ENCODE measurements around the gene MRPS18A. TPM values are rescaled to one million over a fixed set of nuclear protein-coding genes. Genes with fewer than 3 reads are reported as not detected.

Gene MRPS18A
- total and polyA plus RNA-seq, 2 of the 13 experiments (the other 11 are each of a cell fraction or from before 2014, with no cell fraction given) = 87.8 to 89.1 TPM

DNA sequence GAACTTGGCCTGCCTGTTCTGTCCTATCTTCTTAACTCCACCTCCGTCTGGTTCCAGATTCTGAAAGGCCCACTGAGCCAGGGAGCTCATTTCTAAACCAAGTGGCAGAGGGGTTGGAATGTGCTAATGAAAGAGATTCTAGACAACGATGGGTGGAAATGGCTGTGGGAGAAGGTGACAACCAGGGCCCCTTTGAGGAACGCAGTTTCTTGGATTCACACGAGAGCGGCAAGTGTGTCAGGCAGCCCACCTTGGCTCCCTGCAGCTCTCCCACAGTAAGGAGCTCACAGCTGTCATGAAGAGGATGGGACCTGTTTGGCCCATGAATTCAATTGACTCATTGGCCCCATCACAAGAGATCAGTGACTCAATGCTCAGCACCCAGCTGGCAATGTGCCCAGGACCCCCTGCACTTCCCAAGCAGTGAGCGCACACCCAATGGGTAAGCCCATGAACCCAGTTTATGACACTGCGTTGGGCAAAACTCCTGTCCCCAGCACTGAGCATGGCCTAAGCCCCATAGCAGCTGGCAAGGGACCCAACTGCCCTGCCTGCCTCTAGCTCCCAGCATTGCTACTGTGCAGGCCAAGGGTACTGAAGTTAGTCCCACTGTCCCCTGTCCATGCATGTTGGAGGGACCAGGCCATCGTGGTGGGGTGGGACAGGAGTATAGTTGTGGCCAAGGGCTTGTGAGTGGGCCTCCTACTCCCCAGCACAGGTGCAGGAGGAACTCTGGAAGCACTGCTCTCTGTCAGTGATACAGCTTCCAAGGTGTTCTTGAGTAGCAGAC, 16.4 kb downstream of the MRPS18A start:
- Histone ChIP-seq H2AFZ (ENCODE audit: low read length) (no peak overlapping the region), H3K27me3 (ENCODE audit: control insufficient read depth in 1 of 2, insufficient read depth in 2 of 2, low read length in 2 of 2) (0 out of 5 replicates have a peak, but pooled peaks cover 0 to 3% of the 10 kb centered on the region in 2 experiments), H4K20me1 (ENCODE audit: insufficient read depth, low read length) (no peaks in the 10 kb centered on the region), H3K4me3 (replicated peaks in 1 of 3; ENCODE audit: insufficient read depth in 1 of 3, low read depth in 2 of 3, low read length in 3 of 3) (peak overlapping the region in 1 of 3 experiments; percentile 44; a peak in 1 of 6 replicates), H3K27ac (ENCODE audit: extremely low read length, insufficient read depth, low read length) (peak overlapping the region; percentile 68), H3K9me3 (ENCODE audit: low read length) (no peaks in the 10 kb centered on the region), H3K36me3 (replicated peaks in 1 of 2; ENCODE audit: control insufficient read depth in 1 of 2, insufficient read depth in 2 of 2, low read length in 2 of 2) (peaks cover 24 to 41% of the 10 kb centered on the region in 2 experiments), H3K9ac (ENCODE audit: insufficient read depth, low read depth, low read length) (peak overlapping the region; percentile 7; the same call in 1 of the 2 replicates), H3K4me2 (ENCODE audit: low read depth, low read length) (peak overlapping the region; percentile 70), H3K4me1 (ENCODE audit: insufficient read depth, low read length) (peaks cover 78% of the 10 kb centered on the region), H3K79me2 (ENCODE audit: insufficient read depth, low read length) (no peaks in the 10 kb centered on the region)
- WGBS (ENCODE audit: low lambda C conversion rate) = 97% methylated on average over 7 of the region's 8 CpGs
- no peak for FAIRE-seq
- DNase-seq (ENCODE audit: low spot score) = no peak
- in situ Hi-C loops (cut with HindIII; ENCODE audit: extremely low pct_ligation_motif_present, low pct_unique_long_range_greater_than_20kb) = no loop called here
- TSS peak; percentile 16 for BruUV-seq (replicated peaks)
- intact Hi-C loops (cut with micrococcal nuclease; ENCODE audit: unreplicated experiment) = loop anchor here (2.0 kb wide), 1 partner anchor 40 kb away; no protein-coding TSS in a partner anchor
- POLR2A ChIA-PET = interaction anchor here (0.8 to 7.5 kb wide), 13 partner anchors 14 to 576 kb away, joined by 3 to 55 read pairs (median 5); partner anchors contain the start of genes GTPBP2, HSP90AB1, MAD2L1BP and MRPS18A
- no peak for ATAC-seq
- CTCF ChIA-PET (ENCODE audit: low intra/inter-chr PET ratio, low total read pairs) = no interaction called here
- TF ChIP-seq SP2 (CRISPR knock-in tag; IDR thresholded peaks at IDR 0.05) (no peak), ZNF274 (CRISPR knock-in tag; IDR thresholded peaks at IDR 0.05) (peak; percentile 40; the same call in 1 of the 2 replicates), ETV5 (CRISPR knock-in tag; IDR thresholded peaks at IDR 0.05; ENCODE audit: borderline replicate concordance) (no peak), AHR (CRISPR knock-in tag; IDR thresholded peaks at IDR 0.05) (0 out of 2 replicates have a peak, but pooled peaks have one; percentile 59), ZNF510 (CRISPR knock-in tag; IDR thresholded peaks at IDR 0.05; ENCODE audit: low read depth) (no peak), KDM6A (CRISPR knock-in tag; IDR thresholded peaks at IDR 0.05; ENCODE audit: low read depth) (no peak), SMC3 (IDR thresholded peaks at IDR 0.05; ENCODE audit: low read length) (no peak), ZNF138 (CRISPR knock-in tag; IDR thresholded peaks at IDR 0.05; ENCODE audit: low read depth) (peak; percentile 16; the same call in 1 of the 2 replicates), NAIF1 (CRISPR knock-in tag; IDR thresholded peaks at IDR 0.05; ENCODE audit: borderline replicate concordance) (no peak), PHF5A (CRISPR knock-in tag; IDR thresholded peaks at IDR 0.05; ENCODE audit: low read depth, unreplicated experiment) (no peak), ZNF598 (CRISPR knock-in tag; IDR thresholded peaks at IDR 0.05; ENCODE audit: borderline replicate concordance) (peak; percentile 95; the same call in 1 of the 2 replicates), NFATC3 (CRISPR knock-in tag; IDR thresholded peaks at IDR 0.05) (0 out of 2 replicates have a peak, but pooled peaks have one; percentile 87), ZNF552 (CRISPR knock-in tag; IDR thresholded peaks at IDR 0.05; ENCODE audit: borderline replicate concordance) (0 out of 2 replicates have a peak, but pooled peaks have one; percentile 41)
- TF ChIP-seq, protein P1, sequence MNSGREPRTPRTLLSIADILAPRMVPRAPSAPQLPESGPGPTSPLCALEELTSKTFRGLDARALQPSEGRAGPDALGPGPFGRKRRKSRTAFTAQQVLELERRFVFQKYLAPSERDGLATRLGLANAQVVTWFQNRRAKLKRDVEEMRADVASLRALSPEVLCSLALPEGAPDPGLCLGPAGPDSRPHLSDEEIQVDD (CRISPR knock-in tag; IDR thresholded peaks at IDR 0.05; ENCODE audit: borderline replicate concordance) = 0 out of 2 replicates have a peak, but pooled peaks have one; percentile 13
- TF ChIP-seq, protein P2, sequence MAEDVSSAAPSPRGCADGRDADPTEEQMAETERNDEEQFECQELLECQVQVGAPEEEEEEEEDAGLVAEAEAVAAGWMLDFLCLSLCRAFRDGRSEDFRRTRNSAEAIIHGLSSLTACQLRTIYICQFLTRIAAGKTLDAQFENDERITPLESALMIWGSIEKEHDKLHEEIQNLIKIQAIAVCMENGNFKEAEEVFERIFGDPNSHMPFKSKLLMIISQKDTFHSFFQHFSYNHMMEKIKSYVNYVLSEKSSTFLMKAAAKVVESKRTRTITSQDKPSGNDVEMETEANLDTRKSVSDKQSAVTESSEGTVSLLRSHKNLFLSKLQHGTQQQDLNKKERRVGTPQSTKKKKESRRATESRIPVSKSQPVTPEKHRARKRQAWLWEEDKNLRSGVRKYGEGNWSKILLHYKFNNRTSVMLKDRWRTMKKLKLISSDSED (CRISPR knock-in tag; IDR thresholded peaks at IDR 0.05) = no peak
- TF ChIP-seq, protein P3, sequence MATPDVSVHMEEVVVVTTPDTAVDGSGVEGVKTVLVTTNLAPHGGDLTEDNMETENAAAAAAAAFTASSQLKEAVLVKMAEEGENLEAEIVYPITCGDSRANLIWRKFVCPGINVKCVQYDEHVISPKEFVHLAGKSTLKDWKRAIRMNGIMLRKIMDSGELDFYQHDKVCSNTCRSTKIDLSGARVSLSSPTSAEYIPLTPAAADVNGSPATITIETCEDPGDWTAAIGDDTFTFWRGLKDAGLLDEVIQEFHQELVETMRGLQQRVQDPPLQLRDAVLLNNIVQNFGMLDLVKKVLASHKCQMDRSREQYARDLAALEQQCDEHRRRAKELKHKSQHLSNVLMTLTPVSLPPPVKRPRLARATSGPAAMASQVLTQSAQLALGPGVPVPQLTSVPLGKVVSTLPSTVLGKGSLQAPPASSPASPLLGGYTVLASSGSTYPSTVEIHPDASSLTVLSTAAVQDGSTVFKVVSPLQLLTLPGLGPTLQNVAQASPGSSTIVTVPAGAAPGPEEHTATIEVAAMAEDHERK (CRISPR knock-in tag; IDR thresholded peaks at IDR 0.05; ENCODE audit: low read depth) = 0 out of 2 replicates have a peak, but pooled peaks have one; percentile 11
- TF ChIP-seq, protein P4, sequence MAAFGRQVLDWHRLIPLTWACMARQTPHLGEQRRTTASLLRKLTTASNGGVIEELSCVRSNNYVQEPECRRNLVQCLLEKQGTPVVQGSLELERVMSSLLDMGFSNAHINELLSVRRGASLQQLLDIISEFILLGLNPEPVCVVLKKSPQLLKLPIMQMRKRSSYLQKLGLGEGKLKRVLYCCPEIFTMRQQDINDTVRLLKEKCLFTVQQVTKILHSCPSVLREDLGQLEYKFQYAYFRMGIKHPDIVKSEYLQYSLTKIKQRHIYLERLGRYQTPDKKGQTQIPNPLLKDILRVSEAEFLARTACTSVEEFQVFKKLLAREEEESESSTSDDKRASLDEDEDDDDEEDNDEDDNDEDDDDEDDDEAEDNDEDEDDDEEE (CRISPR knock-in tag; IDR thresholded peaks at IDR 0.05) = peak; percentile 85

Data from HepG2 (cell line).